ENCODE measurements around the gene MX1. TPM values are rescaled to one million over a fixed set of nuclear protein-coding genes. Genes with fewer than 3 reads are reported as not detected.

Gene MX1
- total RNA-seq, 2 experiments from 2014 or later, result 39.4 to 40.0 TPM

- peak; percentile 23 for DNase-seq
- Mint-ChIP-seq H3K9me3 (no peaks in the 10 kb centered on the region), H3K36me3 (ENCODE audit: low read depth) (peaks cover 7% of the 10 kb centered on the region), H3K27ac (peak overlapping the region; percentile 24), H3K4me1 (ENCODE audit: low read depth) (peaks cover 18% of the 10 kb centered on the region), H3K27me3 (no peaks in the 10 kb centered on the region), H3K4me3 (peak overlapping the region; percentile 87)
- CTCF ChIA-PET, result interaction anchor here (0.9 kb wide), 1 partner anchor 143 kb away, joined by 6 read pairs; no protein-coding TSS in a partner anchor
- TF ChIP-seq CTCF (IDR thresholded peaks at IDR 0.05), result no peak
- POLR2A ChIA-PET, result interaction anchor here (1.0 to 2.8 kb wide), 3 partner anchors 12 to 66 kb away, joined by 3 to 10 read pairs (median 4); partner anchors contain the start of gene MX2
- intact Hi-C loops (cut with micrococcal nuclease), result no loop called here
- ATAC-seq, result no peak
Measured at GRCh38 chr21:41426676-41427404, 801 bp downstream of the MX1 start.

GRCh38 chr21:41427556-41427955 lies 1.5 kb downstream of the MX1 start:
- Mint-ChIP-seq H3K27me3 (no peaks in the 10 kb centered on the region), H3K27ac (peak overlapping the region; percentile 66), H3K36me3 (ENCODE audit: low read depth) (peaks cover 13% of the 10 kb centered on the region), H3K4me1 (ENCODE audit: low read depth) (peaks cover 18% of the 10 kb centered on the region), H3K4me3 (peak overlapping the region; percentile 87), H3K9me3 (no peaks in the 10 kb centered on the region)
- DNase-seq (no peak), ATAC-seq (no peak)
- no peak for TF ChIP-seq CTCF (IDR thresholded peaks at IDR 0.05)
- ChIA-PET CTCF (interaction anchor here (0.9 kb wide), 1 partner anchor 144 kb away, joined by 6 read pairs; no protein-coding TSS in a partner anchor), POLR2A (interaction anchor here (1.0 to 1.5 kb wide), 2 partner anchors 12 to 54 kb away, joined by 3 to 4 read pairs; no protein-coding TSS in a partner anchor)
- intact Hi-C loops (cut with micrococcal nuclease), result no loop called here

DNA sequence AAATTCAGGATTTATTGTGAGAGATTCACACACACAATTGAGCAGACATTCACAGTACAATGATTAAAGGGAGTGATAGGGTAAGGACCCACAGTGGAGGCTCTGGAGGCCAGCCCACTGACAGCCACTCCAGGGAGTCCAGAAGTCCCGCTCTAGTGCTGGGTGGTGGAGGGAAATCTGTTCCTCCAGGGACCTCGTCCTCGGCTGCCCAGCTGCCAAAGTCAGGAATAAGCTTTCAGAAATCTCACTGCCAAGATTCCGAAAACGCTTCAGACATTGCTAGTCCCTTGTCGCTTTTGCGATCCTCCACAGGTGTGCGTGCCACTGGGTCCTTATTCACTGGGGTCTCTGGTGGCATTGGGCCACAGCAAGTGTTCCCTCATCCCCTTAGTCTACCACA lies 2.3 kb downstream of the MX1 start:
- Mint-ChIP-seq H3K27me3 (no peaks in the 10 kb centered on the region), H3K4me3 (no peak overlapping the region), H3K9me3 (no peaks in the 10 kb centered on the region), H3K4me1 (ENCODE audit: low read depth) (peaks cover 18% of the 10 kb centered on the region), H3K36me3 (ENCODE audit: low read depth) (peaks cover 21% of the 10 kb centered on the region), H3K27ac (no peak overlapping the region)
- POLR2A ChIA-PET, result interaction anchor here (0.6 to 0.9 kb wide), 2 partner anchors 9 to 67 kb away, joined by 3 read pairs; no protein-coding TSS in a partner anchor
- DNase-seq (no peak), ATAC-seq (no peak)
- CTCF ChIA-PET, result no interaction called here
- no peak for TF ChIP-seq CTCF (IDR thresholded peaks at IDR 0.05)
- intact Hi-C loops (cut with micrococcal nuclease), result no loop called here

- POLR2A ChIA-PET, result interaction anchor here (0.6 to 0.9 kb wide), 3 partner anchors 9 to 80 kb away, joined by 3 read pairs; no protein-coding TSS in a partner anchor
- no peak for TF ChIP-seq CTCF (IDR thresholded peaks at IDR 0.05)
- H3K9me3 Mint-ChIP-seq, result no peaks in the 10 kb centered on the region
- peaks cover 18% of the 10 kb centered on the region for H3K4me1 Mint-ChIP-seq (ENCODE audit: low read depth)
- DNase-seq (no peak), ATAC-seq (no peak)
- peaks cover 24% of the 10 kb centered on the region for H3K36me3 Mint-ChIP-seq (ENCODE audit: low read depth)
- no peak overlapping the region for H3K27ac Mint-ChIP-seq
- no peak overlapping the region for H3K4me3 Mint-ChIP-seq
- CTCF ChIA-PET, result no interaction called here
- H3K27me3 Mint-ChIP-seq, result no peaks in the 10 kb centered on the region
- intact Hi-C loops (cut with micrococcal nuclease), result no loop called here
Measured at GRCh38 chr21:41428847-41429246, 2.8 kb downstream of the MX1 start.

- H3K27me3 Mint-ChIP-seq, result no peaks in the 10 kb centered on the region
- no peak for TF ChIP-seq CTCF (IDR thresholded peaks at IDR 0.05)
Measured at GRCh38 chr21:41429305-41429704, 3.3 kb downstream of the MX1 start.

More at GRCh38 chr21:41429305-41429704, 3.3 kb downstream of the MX1 start:
- intact Hi-C loops (cut with micrococcal nuclease), result no loop called here
- ATAC-seq, result no peak
- POLR2A ChIA-PET, result interaction anchor here (0.6 to 0.9 kb wide), 2 partner anchors 8 to 80 kb away, joined by 3 read pairs; no protein-coding TSS in a partner anchor
- Mint-ChIP-seq H3K4me3 (no peak overlapping the region), H3K4me1 (ENCODE audit: low read depth) (peaks cover 18% of the 10 kb centered on the region), H3K27ac (no peak overlapping the region), H3K36me3 (ENCODE audit: low read depth) (peaks cover 27% of the 10 kb centered on the region), H3K9me3 (peaks cover under 1% of the 10 kb centered on the region)
- CTCF ChIA-PET, result no interaction called here
- DNase-seq, result no peak
